HT1080 (cell line): ENCODE results near the gene CBFA2T3. TPM values are rescaled to one million over a fixed set of nuclear protein-coding genes. Genes with fewer than 3 reads are reported as not detected.

Experiments
- DNase-seq: peaks from one replicate; pipeline ENCODE4 v3.0.0-alpha.2; 2015; ENCODE audit warnings: low read depth
- total RNA-seq: library from RNA; depleted of rRNA; stranded (reverse); fragments of >200 nt; shearing (Covaris generic); gene quantifications from 2 replicates; pipeline ENCODE4 v1.2.3, GENCODE V29; 2014

CBFA2T3 gene
- total RNA-seq, 1 experiment from 2014 or later, result not detected

GRCh38 chr16:89000207-89000959 is 23.4 kb upstream of the CBFA2T3 start:
- no peak for DNase-seq

- no peak for DNase-seq
Measured at GRCh38 chr16:88999457-89000206, 22.6 kb upstream of the CBFA2T3 start.

GRCh38 chr16:88995746-88996535 is 18.9 kb upstream of the CBFA2T3 start:
- DNase-seq, result no peak

- DNase-seq, result no peak
Measured at GRCh38 chr16:88995194-88995593, 18.2 kb upstream of the CBFA2T3 start.

- no peak for DNase-seq
Measured at GRCh38 chr16:88994695-88995094, 17.7 kb upstream of the CBFA2T3 start.

GRCh38 chr16:88993946-88994600 is 17.1 kb upstream of the CBFA2T3 start:
- no peak for DNase-seq

GRCh38 chr16:88993166-88993761 is 16.3 kb upstream of the CBFA2T3 start:
- no peak for DNase-seq

GRCh38 chr16:88992351-88993165 is 15.6 kb upstream of the CBFA2T3 start:
- no peak for DNase-seq

- no peak for DNase-seq
Measured at GRCh38 chr16:88991813-88992350, 14.9 kb upstream of the CBFA2T3 start.

- no peak for DNase-seq
Measured at GRCh38 chr16:88989852-88990547, 13.0 kb upstream of the CBFA2T3 start.

GRCh38 chr16:88988980-88989811 is 12.2 kb upstream of the CBFA2T3 start:
- DNase-seq, result no peak

- no peak for DNase-seq
Measured at GRCh38 chr16:88985521-88985920, 8.5 kb upstream of the CBFA2T3 start.

- no peak for DNase-seq
Measured at GRCh38 chr16:88983771-88984687, 7.0 kb upstream of the CBFA2T3 start.

GRCh38 chr16:88983165-88983564 is 6.2 kb upstream of the CBFA2T3 start:
- no peak for DNase-seq

- no peak for DNase-seq
Measured at GRCh38 chr16:88982286-88983084, 5.5 kb upstream of the CBFA2T3 start.

GRCh38 chr16:88979353-88980015 is 2.5 kb upstream of the CBFA2T3 start:
- DNase-seq, result no peak
